ENCODE measurements around the gene VANGL1.

The VANGL1 gene

DNA sequence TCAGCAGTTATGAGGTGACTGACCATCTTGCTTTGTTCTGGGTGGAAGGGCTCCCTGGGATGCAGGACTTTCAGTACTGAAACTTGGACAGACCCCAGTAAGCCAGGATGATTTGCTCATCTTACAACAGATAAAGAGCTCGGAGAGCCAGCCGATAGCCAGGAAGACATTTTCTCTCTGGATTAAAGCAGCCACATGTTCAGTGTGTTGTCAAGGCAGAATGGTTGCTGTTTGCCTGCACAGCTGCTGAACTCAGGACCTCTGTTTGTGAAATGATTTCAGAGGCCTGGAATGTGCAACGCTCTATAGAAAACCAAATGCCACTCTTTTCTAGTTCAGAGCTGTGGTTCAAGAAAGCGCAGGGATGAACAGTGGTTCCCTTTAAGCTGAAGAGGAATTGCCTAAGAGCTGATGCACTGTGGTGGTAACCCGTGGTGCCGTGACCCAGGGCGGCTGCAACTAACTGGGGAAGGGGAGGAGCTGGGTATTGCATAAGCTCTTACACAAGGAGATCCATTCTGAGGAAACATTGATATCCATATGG, 86.0 kb downstream of the VANGL1 start:
- no peak overlapping the region for H3K4me3 ChIP-seq (ENCODE audit: low read length in 2 of 2)
- no peaks in the 10 kb centered on the region for H3K9me3 ChIP-seq (ENCODE audit: control insufficient read depth in 2 of 2, low read length in 2 of 2)
- H3K36me3 ChIP-seq (ENCODE audit: control insufficient read depth in 2 of 2, insufficient read depth in 2 of 2, low read length in 2 of 2): no peaks in the 10 kb centered on the region
- no peak overlapping the region for H3K9ac ChIP-seq (ENCODE audit: low read depth in 1 of 2, low read length in 2 of 2)
- H3K27me3 ChIP-seq (ENCODE audit: control insufficient read depth in 2 of 2, insufficient read depth in 2 of 2, low read length in 2 of 2): no peaks in the 10 kb centered on the region
- H3K4me1 ChIP-seq (ENCODE audit: control insufficient read depth in 2 of 2, insufficient read depth in 2 of 2, low read length in 2 of 2): peaks cover 0 to 5% of the 10 kb centered on the region in 2 donors
- H3K27ac ChIP-seq (ENCODE audit: low read depth in 2 of 2, low read length in 2 of 2): peak overlapping the region; percentile 45 to 70

DNA sequence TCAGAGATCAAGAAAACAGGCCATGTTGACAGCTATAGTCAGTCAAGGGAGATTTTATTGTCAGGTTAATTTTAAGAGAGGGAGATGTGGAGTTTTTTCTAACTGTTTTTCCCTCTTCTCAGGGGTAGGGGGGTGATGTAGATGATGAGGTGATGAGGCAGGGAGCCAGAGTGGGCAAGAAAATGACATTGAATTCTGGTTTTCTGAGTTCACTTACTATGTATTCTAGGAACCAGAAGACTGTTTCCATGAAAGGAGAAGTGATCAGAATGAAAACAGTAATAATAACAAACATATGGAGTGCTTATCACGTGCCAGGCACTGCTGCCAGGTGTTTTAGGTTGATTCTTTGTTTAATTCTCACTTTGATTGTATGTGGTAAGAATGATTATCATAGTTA, 86.6 kb downstream of the VANGL1 start:
- Histone ChIP-seq H3K4me1 (ENCODE audit: control insufficient read depth in 2 of 2, insufficient read depth in 2 of 2, low read length in 2 of 2) (peaks cover 0 to 5% of the 10 kb centered on the region in 2 donors), H3K4me3 (ENCODE audit: low read length in 2 of 2) (no peak overlapping the region), H3K36me3 (ENCODE audit: control insufficient read depth in 2 of 2, insufficient read depth in 2 of 2, low read length in 2 of 2) (no peaks in the 10 kb centered on the region), H3K27ac (ENCODE audit: low read depth in 2 of 2, low read length in 2 of 2) (peak overlapping the region; percentile 45 to 70), H3K9ac (ENCODE audit: low read depth in 1 of 2, low read length in 2 of 2) (no peak overlapping the region), H3K9me3 (ENCODE audit: control insufficient read depth in 2 of 2, low read length in 2 of 2) (no peaks in the 10 kb centered on the region), H3K27me3 (ENCODE audit: control insufficient read depth in 2 of 2, insufficient read depth in 2 of 2, low read length in 2 of 2) (no peaks in the 10 kb centered on the region)

DNA sequence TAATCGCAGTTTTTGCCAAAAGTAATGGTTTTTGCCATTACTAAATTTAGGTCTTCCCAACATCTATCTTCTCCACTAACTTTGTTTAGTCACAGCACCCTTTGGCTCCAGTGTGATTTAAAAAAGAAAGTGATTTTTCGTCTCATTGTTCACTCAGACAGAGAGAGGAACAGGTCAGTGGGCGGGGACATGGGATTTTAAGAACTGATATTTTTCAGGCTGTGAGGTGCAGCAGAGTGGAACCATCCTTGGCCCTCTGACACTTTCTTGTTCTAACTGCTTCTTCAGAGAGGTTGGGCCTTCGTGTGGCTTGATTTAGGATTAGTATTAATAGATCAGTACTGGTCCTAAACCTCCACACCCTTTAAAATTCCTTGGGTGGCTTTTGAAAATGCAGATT, 88.0 kb downstream of the VANGL1 start:
- no peak overlapping the region for H3K27ac ChIP-seq (ENCODE audit: low read depth in 2 of 2, low read length in 2 of 2)

DNA sequence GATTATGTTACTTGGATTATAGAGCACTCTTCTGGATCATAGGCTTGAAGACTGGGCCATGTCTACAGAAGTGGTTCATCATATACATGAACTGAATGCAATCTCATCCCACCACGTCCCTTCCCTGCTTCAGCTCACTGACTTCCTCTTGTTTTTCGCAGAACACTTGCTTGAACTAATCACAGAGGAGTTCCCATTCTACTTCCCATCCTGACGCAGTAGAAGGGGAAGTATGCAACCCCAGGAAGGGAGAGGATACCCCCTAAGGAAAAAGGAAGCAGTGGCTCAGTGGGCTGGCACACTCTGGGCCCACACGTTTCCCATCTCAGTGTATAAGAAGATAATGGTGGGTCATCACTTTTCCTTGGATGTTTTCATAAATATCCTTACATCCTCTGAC, 90.5 kb downstream of the VANGL1 start:
- no peaks in the 10 kb centered on the region for H3K27me3 ChIP-seq (ENCODE audit: control insufficient read depth in 2 of 2, insufficient read depth in 2 of 2, low read length in 2 of 2)

More for the DNA sequence above, 88.0 kb downstream of the VANGL1 start:
- Histone ChIP-seq H3K4me3 (ENCODE audit: low read length in 2 of 2) (no peak overlapping the region), H3K4me1 (ENCODE audit: control insufficient read depth in 2 of 2, insufficient read depth in 2 of 2, low read length in 2 of 2) (peaks cover 0 to 5% of the 10 kb centered on the region in 2 donors), H3K9ac (ENCODE audit: low read depth in 1 of 2, low read length in 2 of 2) (no peak overlapping the region), H3K27me3 (ENCODE audit: control insufficient read depth in 2 of 2, insufficient read depth in 2 of 2, low read length in 2 of 2) (no peaks in the 10 kb centered on the region), H3K9me3 (ENCODE audit: control insufficient read depth in 2 of 2, low read length in 2 of 2) (no peaks in the 10 kb centered on the region), H3K36me3 (ENCODE audit: control insufficient read depth in 2 of 2, insufficient read depth in 2 of 2, low read length in 2 of 2) (no peaks in the 10 kb centered on the region)

DNA sequence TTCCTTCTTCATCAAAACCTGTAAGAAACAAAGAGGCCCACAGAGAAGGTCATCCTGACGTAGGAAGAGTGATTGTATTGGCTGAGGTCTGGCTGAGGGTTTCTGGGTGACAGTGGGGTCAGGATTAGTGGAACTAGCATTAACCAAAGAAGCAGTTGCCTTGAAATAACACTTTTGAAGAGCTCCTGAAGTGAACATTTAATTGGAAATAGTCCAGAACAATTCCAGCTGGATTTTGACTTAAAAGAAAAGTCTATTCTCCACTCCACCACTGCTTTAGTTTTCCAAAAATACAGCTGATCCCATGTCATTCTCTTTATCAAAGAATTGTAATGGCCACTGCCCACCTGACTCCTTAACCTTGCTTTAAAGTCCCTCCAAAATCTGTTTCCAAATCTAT, 99.0 kb downstream of the VANGL1 start:
- H3K36me3 ChIP-seq (ENCODE audit: control insufficient read depth in 2 of 2, insufficient read depth in 2 of 2, low read length in 2 of 2): no peaks in the 10 kb centered on the region
- no peak overlapping the region for H3K9ac ChIP-seq (ENCODE audit: low read depth in 1 of 2, low read length in 2 of 2)
- no peaks in the 10 kb centered on the region for H3K9me3 ChIP-seq (ENCODE audit: control insufficient read depth in 2 of 2, low read length in 2 of 2)
- no peaks in the 10 kb centered on the region for H3K27me3 ChIP-seq (ENCODE audit: control insufficient read depth in 2 of 2, insufficient read depth in 2 of 2, low read length in 2 of 2)
- no peaks in the 10 kb centered on the region for H3K4me1 ChIP-seq (ENCODE audit: control insufficient read depth in 2 of 2, insufficient read depth in 2 of 2, low read length in 2 of 2)
- no peak overlapping the region for H3K27ac ChIP-seq (ENCODE audit: low read depth in 2 of 2, low read length in 2 of 2)
- no peak overlapping the region for H3K4me3 ChIP-seq (ENCODE audit: low read length in 2 of 2)

More for the DNA sequence above, 90.5 kb downstream of the VANGL1 start:
- H3K9ac ChIP-seq (ENCODE audit: low read depth in 1 of 2, low read length in 2 of 2): no peak overlapping the region
- no peaks in the 10 kb centered on the region for H3K9me3 ChIP-seq (ENCODE audit: control insufficient read depth in 2 of 2, low read length in 2 of 2)
- no peaks in the 10 kb centered on the region for H3K36me3 ChIP-seq (ENCODE audit: control insufficient read depth in 2 of 2, insufficient read depth in 2 of 2, low read length in 2 of 2)
- no peak overlapping the region for H3K27ac ChIP-seq (ENCODE audit: low read depth in 2 of 2, low read length in 2 of 2)
- H3K4me1 ChIP-seq (ENCODE audit: control insufficient read depth in 2 of 2, insufficient read depth in 2 of 2, low read length in 2 of 2): no peaks in the 10 kb centered on the region
- no peak overlapping the region for H3K4me3 ChIP-seq (ENCODE audit: low read length in 2 of 2)

DNA sequence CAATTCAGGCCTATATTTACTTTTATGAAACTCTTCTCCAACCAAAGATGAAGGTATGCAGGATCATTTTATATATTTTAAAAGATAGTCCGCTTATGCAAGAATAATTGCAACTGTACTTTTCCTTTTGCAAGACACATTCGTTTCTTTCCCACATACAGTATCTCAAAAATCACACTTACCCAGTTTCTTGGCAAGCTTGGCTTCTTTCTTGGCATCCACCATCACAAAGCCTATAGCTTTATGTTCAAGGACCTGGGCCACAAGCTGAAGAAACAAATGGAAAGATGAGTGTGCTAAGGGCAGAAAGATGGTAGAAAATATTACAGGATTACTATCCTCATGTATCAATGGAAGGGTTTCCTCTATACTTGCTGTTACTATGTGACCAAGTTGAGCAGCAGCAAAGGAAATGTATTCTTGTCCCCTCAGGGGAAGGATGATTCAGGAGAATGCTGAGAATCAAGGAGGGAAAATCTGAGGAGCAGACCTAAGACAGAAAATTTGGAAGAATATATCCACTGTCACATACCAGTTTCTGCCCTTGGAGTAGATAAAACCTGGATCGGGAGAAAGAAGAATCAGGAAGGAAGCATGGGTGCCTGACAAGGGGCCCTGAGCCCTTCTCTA, 103.0 kb downstream of the VANGL1 start:
- Histone ChIP-seq H3K4me1 (ENCODE audit: control insufficient read depth in 2 of 2, insufficient read depth in 2 of 2, low read length in 2 of 2) (no peaks in the 10 kb centered on the region), H3K27ac (ENCODE audit: low read depth in 2 of 2, low read length in 2 of 2) (no peak overlapping the region), H3K27me3 (ENCODE audit: control insufficient read depth in 2 of 2, insufficient read depth in 2 of 2, low read length in 2 of 2) (no peaks in the 10 kb centered on the region), H3K4me3 (ENCODE audit: low read length in 2 of 2) (no peak overlapping the region), H3K36me3 (ENCODE audit: control insufficient read depth in 2 of 2, insufficient read depth in 2 of 2, low read length in 2 of 2) (no peaks in the 10 kb centered on the region), H3K9ac (ENCODE audit: low read depth in 1 of 2, low read length in 2 of 2) (no peak overlapping the region), H3K9me3 (ENCODE audit: control insufficient read depth in 2 of 2, low read length in 2 of 2) (no peaks in the 10 kb centered on the region)

DNA sequence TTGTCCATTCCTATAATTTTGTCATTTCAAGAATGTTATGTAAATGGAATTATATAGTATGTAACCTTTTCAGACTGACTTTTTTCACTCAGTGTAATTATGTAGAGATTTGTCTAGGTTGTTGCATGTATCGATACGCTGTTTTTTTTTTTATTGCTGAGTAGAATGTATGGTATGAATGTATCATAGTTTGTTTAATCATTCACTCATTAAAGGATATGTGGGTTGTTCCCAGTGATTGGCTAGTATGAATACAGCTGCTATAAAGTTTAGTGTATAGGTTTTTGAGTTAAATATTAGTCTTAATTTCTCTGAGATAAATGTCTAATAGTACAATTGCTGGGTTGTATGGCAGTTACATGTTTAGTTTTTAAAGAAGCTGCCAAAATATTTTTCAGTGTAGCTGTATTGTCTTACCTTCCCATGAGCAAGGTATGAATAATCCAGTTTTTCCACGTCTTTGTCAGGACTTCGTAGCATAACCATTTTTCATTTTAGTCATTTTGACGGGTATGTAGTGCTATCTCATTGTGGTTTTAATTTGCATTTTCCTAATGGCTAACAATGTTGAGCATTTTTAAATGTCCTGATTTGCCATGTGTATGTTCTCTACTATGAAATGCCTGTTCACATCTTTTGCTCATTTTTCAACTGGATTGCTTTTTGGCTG, 104.4 kb downstream of the VANGL1 start:
- Histone ChIP-seq H3K4me1 (ENCODE audit: control insufficient read depth in 2 of 2, insufficient read depth in 2 of 2, low read length in 2 of 2) (no peaks in the 10 kb centered on the region), H3K27me3 (ENCODE audit: control insufficient read depth in 2 of 2, insufficient read depth in 2 of 2, low read length in 2 of 2) (no peaks in the 10 kb centered on the region), H3K36me3 (ENCODE audit: control insufficient read depth in 2 of 2, insufficient read depth in 2 of 2, low read length in 2 of 2) (no peaks in the 10 kb centered on the region), H3K9me3 (ENCODE audit: control insufficient read depth in 2 of 2, low read length in 2 of 2) (no peaks in the 10 kb centered on the region), H3K9ac (ENCODE audit: low read depth in 1 of 2, low read length in 2 of 2) (no peak overlapping the region), H3K27ac (ENCODE audit: low read depth in 2 of 2, low read length in 2 of 2) (no peak overlapping the region), H3K4me3 (ENCODE audit: low read length in 2 of 2) (no peak overlapping the region)

Measured in mucosa of rectum (tissue), 2 donors.